Left renal pelvis (tissue), 4 donors: ENCODE results near the gene RPS17. TPM values are rescaled to one million over a fixed set of nuclear protein-coding genes. Genes with fewer than 3 reads are reported as not detected.
"Not testable (repeated sequence)": the region's sequence is repeated elsewhere in the genome, so short reads cannot be mapped to it uniquely, and the experiment has no call there.

ENCODE experiments used
- DNase-seq, 4 donors: peaks; one replicate each; pipeline ENCODE4 v3.0.0-alpha.2; 2013; ENCODE audit warnings: low read depth in 4 of 4, low spot score in 3 of 4
- polyA plus RNA-seq, 4 donors: library from polyadenylated mRNA; unstranded; fragments of 120-200 nt; gene quantifications; one replicate each; pipeline ENCODE4 v1.2.1, GENCODE V29; 2013; ENCODE audit not compliant: insufficient read length in 4 of 4

Gene RPS17
- polyA plus RNA-seq, 4 donors: 1,787 to 2,068 (median 1,930) TPM

- peak; percentile 44 to 63 (median 52) for DNase-seq
Measured at GRCh38 chr15:82530606-82531379, 9.5 kb downstream of the RPS17 start.

GRCh38 chr15:82530006-82530405, 10.3 kb downstream of the RPS17 start:
- DNase-seq: no peak

- DNase-seq: not testable (repeated sequence)
Measured at GRCh38 chr15:82513587-82513986, 26.7 kb downstream of the RPS17 start.

GRCh38 chr15:82507693-82508092, 32.6 kb downstream of the RPS17 start:
- DNase-seq: not testable (repeated sequence)

- DNase-seq: not testable (repeated sequence)
Measured at GRCh38 chr15:82507087-82507486, 33.2 kb downstream of the RPS17 start.

- DNase-seq: not testable (repeated sequence)
Measured at GRCh38 chr15:82505842-82506241, 34.4 kb downstream of the RPS17 start.

GRCh38 chr15:82504074-82504473, 36.2 kb downstream of the RPS17 start:
- not testable (repeated sequence) for DNase-seq

GRCh38 chr15:82502700-82503339, 37.4 kb downstream of the RPS17 start:
- not testable (repeated sequence) for DNase-seq

- DNase-seq: not testable (repeated sequence)
Measured at GRCh38 chr15:82500772-82501171, 39.5 kb downstream of the RPS17 start.

- not testable (repeated sequence) for DNase-seq
Measured at GRCh38 chr15:82497978-82498377, 42.3 kb downstream of the RPS17 start.

GRCh38 chr15:82488250-82488649, 52.0 kb downstream of the RPS17 start:
- DNase-seq: not testable (repeated sequence)

GRCh38 chr15:82487045-82487444, 53.2 kb downstream of the RPS17 start:
- not testable (repeated sequence) for DNase-seq

Other genes with a start within 250 kb of the RPS17 start
- gene GOLGA6L10, start 191.0 kb downstream of the RPS17 start, polyA plus RNA-seq: 10 to 100 TPM in 1 of 4 donors, 1 to 10 TPM in 3; 3.0 to 18.7 (median 5.3) TPM
- 10 to 100 TPM in 2 of 4 donors, 1 to 10 TPM in 2; 6.1 to 22.1 (median 9.2) TPM for gene GOLGA6L9, start 110.6 kb downstream of the RPS17 start, polyA plus RNA-seq
- gene CPEB1, start 106.9 kb upstream of the RPS17 start, polyA plus RNA-seq: 1 to 10 TPM in 3 of 4 donors, under 1 TPM in 1; 0.91 to 2.7 (median 2.0) TPM
- gene AP3B2, start 169.4 kb upstream of the RPS17 start, polyA plus RNA-seq: 1 to 10 TPM; 1.6 to 3.4 (median 2.0) TPM